SK-N-SH (cell line): ENCODE results near the gene RELT.

Experiments used
- CTCF ChIP-seq: fragments of 200-600 bp; sonication (generic); IDR thresholded peaks from 2 replicates; pipeline ENCODE4 v1.6.1; 2017; ENCODE audit warnings: antibody characterized with exemption, mild to moderate bottlenecking, moderate library complexity
- REST ChIP-seq: IDR thresholded peaks from 2 replicates; pipeline ENCODE4 v1.6.1; 2012; ENCODE audit warnings: mild to moderate bottlenecking, low read depth, low read length, moderate library complexity

DNA sequence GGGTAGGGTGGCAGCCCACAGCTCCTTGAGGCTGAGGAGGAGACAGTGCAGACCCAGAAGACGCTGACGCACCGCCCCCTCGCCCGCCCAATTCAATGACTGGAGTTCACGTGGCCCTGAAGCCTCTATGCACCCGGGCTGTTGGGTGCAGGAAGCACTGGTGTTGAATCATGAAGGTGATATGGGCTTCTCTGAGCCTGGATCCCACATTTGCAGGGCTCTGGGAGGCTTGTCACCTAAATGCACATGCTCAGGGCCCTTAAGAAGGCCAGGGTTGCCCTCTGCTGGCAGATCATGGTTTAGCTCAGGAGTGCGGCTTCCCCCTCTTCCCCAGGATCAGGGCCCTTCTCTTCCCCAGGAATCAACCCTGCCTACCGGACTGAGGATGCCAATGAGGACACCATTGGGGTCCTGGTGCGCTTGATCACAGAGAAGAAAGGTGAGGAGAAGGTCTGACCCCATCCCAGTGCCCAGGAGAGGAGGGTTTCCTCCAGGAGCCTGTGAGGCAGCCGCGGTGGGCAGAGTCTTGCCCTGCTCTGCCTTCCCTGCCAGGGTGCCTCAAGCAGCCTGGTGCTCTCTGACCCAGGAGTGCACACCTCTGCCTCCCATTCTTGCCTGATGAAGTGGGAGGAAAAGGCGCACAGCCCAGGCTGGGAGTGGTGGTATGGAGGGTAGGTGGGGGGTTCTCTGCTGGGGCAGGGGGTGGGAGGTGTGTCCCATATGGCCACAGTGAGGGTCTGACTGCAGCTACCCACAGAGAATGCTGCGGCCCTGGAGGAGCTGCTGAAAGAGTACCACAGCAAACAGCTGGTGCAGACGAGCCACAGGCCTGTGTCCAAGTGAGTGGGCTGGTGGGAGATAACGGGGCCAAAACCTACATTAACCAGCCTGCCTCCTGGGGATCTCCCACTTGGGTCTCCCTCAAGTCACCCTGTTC is 17.5 kb downstream of the RELT start:
- TF ChIP-seq REST: no peak
- peak; percentile 81 for TF ChIP-seq CTCF
